Measurements from ENCODE around the gene RDH13. TPM values are rescaled to one million over a fixed set of nuclear protein-coding genes. Genes with fewer than 3 reads are reported as not detected.
A peak's percentile ranks its signal among the peaks of the same experiment; 100 is the strongest.
"Not testable (repeated sequence)": the region's sequence is repeated elsewhere in the genome, so short reads cannot be mapped to it uniquely, and the experiment has no call there.

RDH13 gene
- total RNA-seq, 2 experiments from 2014 or later, result 30.9 to 33.1 TPM

- Mint-ChIP-seq H3K36me3 (ENCODE audit: low read depth) (no peaks in the 10 kb centered on the region), H3K4me3 (no peak overlapping the region), H3K9me3 (ENCODE audit: insufficient read depth) (no peaks in the 10 kb centered on the region), H3K4me1 (ENCODE audit: low read depth) (peaks cover 9% of the 10 kb centered on the region), H3K27me3 (ENCODE audit: low read depth) (peaks cover 57% of the 10 kb centered on the region), H3K27ac (no peak overlapping the region)
- POLR2A ChIA-PET, result interaction anchor here (0.6 kb wide), 1 partner anchor 29 kb away, joined by 3 read pairs; no protein-coding TSS in a partner anchor
- DNase-seq (no peak), ATAC-seq (no peak)
- CTCF ChIA-PET, result interaction anchor here (0.6 kb wide), 2 partner anchors 22 to 447 kb away, joined by 3 read pairs; no protein-coding TSS in a partner anchor
Observed at GRCh38 chr19:55070466-55071128, 7.6 kb upstream of the RDH13 start.

- Mint-ChIP-seq H3K4me3 (no peak overlapping the region), H3K27ac (no peak overlapping the region), H3K27me3 (ENCODE audit: low read depth) (peaks cover 49% of the 10 kb centered on the region), H3K9me3 (ENCODE audit: insufficient read depth) (no peaks in the 10 kb centered on the region), H3K36me3 (ENCODE audit: low read depth) (no peaks in the 10 kb centered on the region), H3K4me1 (ENCODE audit: low read depth) (peaks cover 9% of the 10 kb centered on the region)
- ChIA-PET POLR2A (interaction anchor here (0.6 kb wide), 1 partner anchor 28 kb away, joined by 3 read pairs; no protein-coding TSS in a partner anchor), CTCF (interaction anchor here (0.6 kb wide), 2 partner anchors 21 to 448 kb away, joined by 3 read pairs; no protein-coding TSS in a partner anchor)
- ATAC-seq, result no peak
- no peak for DNase-seq
Observed at GRCh38 chr19:55069865-55070197, 6.9 kb upstream of the RDH13 start.

GRCh38 chr19:55068950-55069864, 6.3 kb upstream of the RDH13 start:
- Mint-ChIP-seq H3K27me3 (ENCODE audit: low read depth) (peaks cover 51% of the 10 kb centered on the region), H3K4me3 (peak overlapping the region; percentile 6), H3K27ac (no peak overlapping the region), H3K9me3 (ENCODE audit: insufficient read depth) (no peaks in the 10 kb centered on the region), H3K36me3 (ENCODE audit: low read depth) (no peaks in the 10 kb centered on the region), H3K4me1 (ENCODE audit: low read depth) (peaks cover 9% of the 10 kb centered on the region)
- peak; percentile 31 for ATAC-seq
- CTCF ChIA-PET, result no interaction called here
- DNase-seq, result no peak
- POLR2A ChIA-PET, result no interaction called here

- H3K4me1 Mint-ChIP-seq (ENCODE audit: low read depth), result peaks cover 14% of the 10 kb centered on the region
- H3K27ac Mint-ChIP-seq, result no peak overlapping the region
- POLR2A ChIA-PET, result interaction anchor here (1.2 kb wide), 1 partner anchor 13 kb away, joined by 3 read pairs; no protein-coding TSS in a partner anchor
- no peak for DNase-seq
- no peaks in the 10 kb centered on the region for H3K36me3 Mint-ChIP-seq (ENCODE audit: low read depth)
- no peaks in the 10 kb centered on the region for H3K9me3 Mint-ChIP-seq (ENCODE audit: insufficient read depth)
- CTCF ChIA-PET, result no interaction called here
- H3K4me3 Mint-ChIP-seq, result no peak overlapping the region
- ATAC-seq, result no peak
- H3K27me3 Mint-ChIP-seq (ENCODE audit: low read depth), result peaks cover 52% of the 10 kb centered on the region
Observed at GRCh38 chr19:55067869-55068268, 4.9 kb upstream of the RDH13 start.

GRCh38 chr19:55066107-55066709, 3.3 kb upstream of the RDH13 start:
- peaks cover 26% of the 10 kb centered on the region for H3K4me1 Mint-ChIP-seq (ENCODE audit: low read depth)
- peaks cover 5% of the 10 kb centered on the region for H3K36me3 Mint-ChIP-seq (ENCODE audit: low read depth)
- ChIA-PET POLR2A (no interaction called here), CTCF (interaction anchor here (0.8 kb wide), 1 partner anchor 15 kb away, joined by 5 read pairs; no protein-coding TSS in a partner anchor)
- no peak overlapping the region for H3K27ac Mint-ChIP-seq
- no peaks in the 10 kb centered on the region for H3K9me3 Mint-ChIP-seq (ENCODE audit: insufficient read depth)
- DNase-seq (peak; percentile 44), ATAC-seq (no peak)
- no peak overlapping the region for H3K4me3 Mint-ChIP-seq
- H3K27me3 Mint-ChIP-seq (ENCODE audit: low read depth), result peaks cover 43% of the 10 kb centered on the region

- ChIA-PET POLR2A (interaction anchor here (1.2 kb wide), 2 partner anchors 11 to 15 kb away, joined by 3 read pairs; no protein-coding TSS in a partner anchor), CTCF (interaction anchor here (0.8 kb wide), 1 partner anchor 16 kb away, joined by 5 read pairs; no protein-coding TSS in a partner anchor)
- Mint-ChIP-seq H3K27me3 (ENCODE audit: low read depth) (peaks cover 42% of the 10 kb centered on the region), H3K4me1 (ENCODE audit: low read depth) (peaks cover 31% of the 10 kb centered on the region)
- not testable (repeated sequence) for H3K4me3 Mint-ChIP-seq; H3K36me3 Mint-ChIP-seq (ENCODE audit: low read depth); H3K27ac Mint-ChIP-seq; DNase-seq; H3K9me3 Mint-ChIP-seq (ENCODE audit: insufficient read depth); ATAC-seq
Observed at GRCh38 chr19:55065516-55065915, 2.6 kb upstream of the RDH13 start.

GRCh38 chr19:55063492-55063843, 520 bp upstream of the RDH13 start:
- Mint-ChIP-seq H3K27me3 (ENCODE audit: low read depth) (peaks cover 30% of the 10 kb centered on the region), H3K9me3 (ENCODE audit: insufficient read depth) (no peaks in the 10 kb centered on the region), H3K4me3 (peak overlapping the region; percentile 90), H3K27ac (peak overlapping the region; percentile 43), H3K36me3 (ENCODE audit: low read depth) (peaks cover 20% of the 10 kb centered on the region), H3K4me1 (ENCODE audit: low read depth) (peaks cover 35% of the 10 kb centered on the region)
- DNase-seq (no peak), ATAC-seq (no peak)
- CTCF ChIA-PET, result interaction anchor here (1.5 kb wide), 1 partner anchor 182 kb away, joined by 6 read pairs; no protein-coding TSS in a partner anchor
- POLR2A ChIA-PET, result interaction anchor here (0.6 to 1.5 kb wide), 4 partner anchors 17 to 97 kb away, joined by 3 to 6 read pairs (median 3); partner anchors contain the start of gene PPP1R12C

GRCh38 chr19:55060287-55060686, 2.7 kb downstream of the RDH13 start:
- H3K27me3 Mint-ChIP-seq (ENCODE audit: low read depth); H3K27ac Mint-ChIP-seq; POLR2A ChIA-PET; H3K9me3 Mint-ChIP-seq (ENCODE audit: insufficient read depth); ATAC-seq; DNase-seq; H3K4me3 Mint-ChIP-seq: not testable (repeated sequence)
- Mint-ChIP-seq H3K36me3 (ENCODE audit: low read depth) (peaks cover 38% of the 10 kb centered on the region), H3K4me1 (ENCODE audit: low read depth) (peaks cover 35% of the 10 kb centered on the region)
- CTCF ChIA-PET, result interaction anchor here (1.0 kb wide), 1 partner anchor 179 kb away, joined by 3 read pairs; no protein-coding TSS in a partner anchor

- no peak for DNase-seq
- no peak for ATAC-seq
- ChIA-PET CTCF (interaction anchor here (1.0 to 1.1 kb wide), 2 partner anchors 12 to 178 kb away, joined by 3 read pairs; no protein-coding TSS in a partner anchor), POLR2A (no interaction called here)
- Mint-ChIP-seq H3K27me3 (ENCODE audit: low read depth) (peaks cover 3% of the 10 kb centered on the region), H3K4me3 (no peak overlapping the region), H3K9me3 (ENCODE audit: insufficient read depth) (no peaks in the 10 kb centered on the region), H3K36me3 (ENCODE audit: low read depth) (peaks cover 43% of the 10 kb centered on the region), H3K4me1 (ENCODE audit: low read depth) (peaks cover 35% of the 10 kb centered on the region), H3K27ac (peak overlapping the region; percentile 43)
Observed at GRCh38 chr19:55058781-55059610, 4.0 kb downstream of the RDH13 start.

- Mint-ChIP-seq H3K4me3 (no peak overlapping the region), H3K27ac (no peak overlapping the region), H3K36me3 (ENCODE audit: low read depth) (peaks cover 54% of the 10 kb centered on the region), H3K27me3 (ENCODE audit: low read depth) (no peaks in the 10 kb centered on the region), H3K9me3 (ENCODE audit: insufficient read depth) (no peaks in the 10 kb centered on the region), H3K4me1 (ENCODE audit: low read depth) (peaks cover 24% of the 10 kb centered on the region)
- ChIA-PET CTCF (interaction anchor here (0.8 kb wide), 1 partner anchor 11 kb away, joined by 3 read pairs; no protein-coding TSS in a partner anchor), POLR2A (no interaction called here)
- DNase-seq (no peak), ATAC-seq (no peak)
Observed at GRCh38 chr19:55056827-55057226, 6.1 kb downstream of the RDH13 start.

- peaks cover 54% of the 10 kb centered on the region for H3K36me3 Mint-ChIP-seq (ENCODE audit: low read depth)
- POLR2A ChIA-PET, result no interaction called here
- no peak overlapping the region for H3K27ac Mint-ChIP-seq
- CTCF ChIA-PET, result no interaction called here
- no peak for ATAC-seq
- no peak overlapping the region for H3K4me3 Mint-ChIP-seq
- H3K27me3 Mint-ChIP-seq (ENCODE audit: low read depth), result no peaks in the 10 kb centered on the region
- no peak for DNase-seq
- no peaks in the 10 kb centered on the region for H3K9me3 Mint-ChIP-seq (ENCODE audit: insufficient read depth)
- H3K4me1 Mint-ChIP-seq (ENCODE audit: low read depth), result no peaks in the 10 kb centered on the region
Observed at GRCh38 chr19:55053735-55054134, 9.2 kb downstream of the RDH13 start.
